DOHH2 (cell line): ENCODE data around the gene TM9SF1.
A peak's percentile ranks its signal among the peaks of the same experiment; 100 is the strongest.

ENCODE experiments used
- H3F3A ChIP-seq: fragments of 200-600 bp; sonication (generic), shearing (Covaris generic); 2 replicates; pipeline ENCODE4 v1.6.0; 2016; ENCODE audit warnings: antibody characterized with exemption, mild to moderate bottlenecking; ENCODE audit not compliant: control insufficient read depth, insufficient read depth
- H3K27ac ChIP-seq: fragments of 200-600 bp; sonication (generic); 2 replicates; pipeline ENCODE4 v1.5.1; 2014; ENCODE audit warnings: low read depth, mild to moderate bottlenecking, low read length, moderate library complexity
- H3K27me3 ChIP-seq: fragments of 200-600 bp; sonication (generic); 2 replicates; pipeline ENCODE4 v1.6.1; 2014; ENCODE audit warnings: mild to moderate bottlenecking, low read length, mixed read lengths; ENCODE audit not compliant: control insufficient read depth
- H3K36me3 ChIP-seq: fragments of 200-600 bp; sonication (generic); 2 replicates; pipeline ENCODE4 v1.6.1; 2014; ENCODE audit warnings: mild to moderate bottlenecking, low read length, moderate library complexity, mixed read lengths; ENCODE audit not compliant: control insufficient read depth
- H3K4me1 ChIP-seq: fragments of 200-600 bp; sonication (generic); 2 replicates; pipeline ENCODE4 v1.6.1; 2014; ENCODE audit warnings: mild to moderate bottlenecking, low read length, mixed read lengths; ENCODE audit not compliant: control insufficient read depth
- H3K4me2 ChIP-seq: fragments of 200-600 bp; sonication (generic); 2 replicates; pipeline ENCODE4 v1.6.0; 2014; ENCODE audit warnings: mild to moderate bottlenecking, low read length, moderate library complexity
- H3K4me3 ChIP-seq: fragments of 200-600 bp; sonication (generic); 2 replicates; pipeline ENCODE4 v1.5.1; 2014; ENCODE audit warnings: mild to moderate bottlenecking, low read length, mixed read lengths
- H3K79me2 ChIP-seq: fragments of 200-600 bp; sonication (generic); 2 replicates; pipeline ENCODE4 v1.6.1; 2014; ENCODE audit warnings: mild to moderate bottlenecking, low read length, mixed read lengths; ENCODE audit not compliant: control insufficient read depth
- H3K9me2 ChIP-seq: fragments of 200-600 bp; sonication (generic); replicated peaks from 2 replicates; pipeline ENCODE4 v1.6.1; 2014; ENCODE audit warnings: mild to moderate bottlenecking, low read length, mixed read lengths; ENCODE audit not compliant: control insufficient read depth
- H3K9me3 ChIP-seq: fragments of 200-600 bp; sonication (generic); 2 replicates; pipeline ENCODE4 v1.6.1; 2014; ENCODE audit warnings: antibody characterized with exemption, low read length, mixed read lengths; ENCODE audit not compliant: control insufficient read depth, insufficient read depth
- H4K20me1 ChIP-seq: fragments of 200-600 bp; sonication (generic); 2 replicates; pipeline ENCODE4 v1.6.0; 2014; ENCODE audit warnings: low read depth, mild to moderate bottlenecking, antibody characterized with exemption, low read length, moderate library complexity; ENCODE audit not compliant: control insufficient read depth, insufficient read depth
- EZH2phosphoT487 ChIP-seq: fragments of 200-600 bp; sonication (generic); IDR thresholded peaks from 2 replicates; pipeline ENCODE4 v1.6.1; 2017; ENCODE audit warnings: borderline replicate concordance, mild to moderate bottlenecking, antibody characterized with exemption, low read length, moderate library complexity, mixed read lengths
- TF ChIP-seq, protein P1 (sequence below): fragments of 200-600 bp; sonication (generic); IDR thresholded peaks from one replicate; pipeline ENCODE4 v1.5.1; 2014; ENCODE audit warnings: antibody characterized with exemption, mild to moderate bottlenecking, low read depth, low read length; ENCODE audit not compliant: poor library complexity, severe bottlenecking

The TM9SF1 gene

GRCh38 chr14:24172261-24172860 lies 22.9 kb downstream of the TM9SF1 start:
- Histone ChIP-seq H3K36me3 (no peaks in the 10 kb centered on the region), H3F3A (peaks cover 5% of the 10 kb centered on the region; the same call in 1 of the 2 replicates), H3K9me3 (no peaks in the 10 kb centered on the region), H3K9me2 (no peaks in the 10 kb centered on the region), H3K27me3 (no peaks in the 10 kb centered on the region), H3K4me3 (peak overlapping the region; percentile 78), H3K4me1 (peaks cover 22% of the 10 kb centered on the region), H3K79me2 (no peaks in the 10 kb centered on the region; the same call in 1 of the 2 replicates), H4K20me1 (no peaks in the 10 kb centered on the region), H3K4me2 (peak overlapping the region; percentile 77), H3K27ac (no peak overlapping the region; the same call in 1 of the 2 replicates)
- TF ChIP-seq, protein P1, sequence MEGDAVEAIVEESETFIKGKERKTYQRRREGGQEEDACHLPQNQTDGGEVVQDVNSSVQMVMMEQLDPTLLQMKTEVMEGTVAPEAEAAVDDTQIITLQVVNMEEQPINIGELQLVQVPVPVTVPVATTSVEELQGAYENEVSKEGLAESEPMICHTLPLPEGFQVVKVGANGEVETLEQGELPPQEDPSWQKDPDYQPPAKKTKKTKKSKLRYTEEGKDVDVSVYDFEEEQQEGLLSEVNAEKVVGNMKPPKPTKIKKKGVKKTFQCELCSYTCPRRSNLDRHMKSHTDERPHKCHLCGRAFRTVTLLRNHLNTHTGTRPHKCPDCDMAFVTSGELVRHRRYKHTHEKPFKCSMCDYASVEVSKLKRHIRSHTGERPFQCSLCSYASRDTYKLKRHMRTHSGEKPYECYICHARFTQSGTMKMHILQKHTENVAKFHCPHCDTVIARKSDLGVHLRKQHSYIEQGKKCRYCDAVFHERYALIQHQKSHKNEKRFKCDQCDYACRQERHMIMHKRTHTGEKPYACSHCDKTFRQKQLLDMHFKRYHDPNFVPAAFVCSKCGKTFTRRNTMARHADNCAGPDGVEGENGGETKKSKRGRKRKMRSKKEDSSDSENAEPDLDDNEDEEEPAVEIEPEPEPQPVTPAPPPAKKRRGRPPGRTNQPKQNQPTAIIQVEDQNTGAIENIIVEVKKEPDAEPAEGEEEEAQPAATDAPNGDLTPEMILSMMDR, result no peak
- no peak for TF ChIP-seq EZH2phosphoT487

- Histone ChIP-seq H3K4me2 (peak within 1 kb of the TSS; percentile 77), H3K4me3 (peak within 1 kb of the TSS; percentile 78), H3K4me1 (peaks cover 22% of the 10 kb centered on the region), H4K20me1 (no peaks in the 10 kb centered on the region), H3K27me3 (no peaks in the 10 kb centered on the region), H3K9me2 (no peaks in the 10 kb centered on the region), H3F3A (peaks cover 5% of the 10 kb centered on the region; the same call in 1 of the 2 replicates), H3K27ac (peak within 1 kb of the TSS; percentile 21; the same call in 1 of the 2 replicates), H3K36me3 (peaks cover 2% of the 10 kb centered on the region; the same call in 1 of the 2 replicates), H3K9me3 (no peaks in the 10 kb centered on the region), H3K79me2 (no peaks in the 10 kb centered on the region; the same call in 1 of the 2 replicates)
- TF ChIP-seq, protein P1, result no peak
- no peak for TF ChIP-seq EZH2phosphoT487
These were observed 23.6 kb downstream of the TM9SF1 start, which contains the start of gene REC8 for GRCh38 chr14:24171422-24172260. TSS of gene REC8 (plus strand) at chr14:24172080. CDS start at chr14:24172553, 473 bp downstream.

- no peaks in the 10 kb centered on the region for H3K27me3 ChIP-seq
- H3F3A ChIP-seq, result peaks cover 3% of the 10 kb centered on the region; the same call in 1 of the 2 replicates
- peaks cover 32% of the 10 kb centered on the region for H3K36me3 ChIP-seq
- TF ChIP-seq EZH2phosphoT487, result no peak
- TF ChIP-seq, protein P1, result no peak
- H3K9me3 ChIP-seq, result no peaks in the 10 kb centered on the region
- no peak overlapping the region for H3K27ac ChIP-seq
- H3K4me2 ChIP-seq, result no peak overlapping the region
- no peaks in the 10 kb centered on the region for H3K9me2 ChIP-seq
- no peaks in the 10 kb centered on the region; the same call in 1 of the 2 replicates for H3K79me2 ChIP-seq
- peaks cover 21% of the 10 kb centered on the region for H3K4me1 ChIP-seq
- no peak overlapping the region for H3K4me3 ChIP-seq
- no peaks in the 10 kb centered on the region for H4K20me1 ChIP-seq
These were observed 27.6 kb downstream of the TM9SF1 start for GRCh38 chr14:24167469-24168114.
